HUES64 (cell line): ENCODE results near the gene ARL6IP4.

Experiments used
- H3K27ac ChIP-seq: 2 replicates; pipeline ENCODE4 v1.7.0; 2013; ENCODE audit warnings: low read depth, low read length, inconsistent platforms
- H3K27me3 ChIP-seq: 2 replicates; pipeline ENCODE4 v1.6.1; 2013; ENCODE audit warnings: mild to moderate bottlenecking, low read length; ENCODE audit not compliant: insufficient read depth
- H3K36me3 ChIP-seq: 2 replicates; pipeline ENCODE4 v1.6.1; 2013; ENCODE audit warnings: mild to moderate bottlenecking, low read length; ENCODE audit not compliant: insufficient read depth
- H3K4me1 ChIP-seq: 2 replicates; pipeline ENCODE4 v1.6.1; 2013; ENCODE audit warnings: mild to moderate bottlenecking, low read length, moderate library complexity; ENCODE audit not compliant: insufficient read depth
- H3K4me3 ChIP-seq: 2 replicates; pipeline ENCODE4 v1.5.1; 2013; ENCODE audit warnings: mild to moderate bottlenecking, low read length, moderate library complexity
- H3K9ac ChIP-seq: 2 replicates; pipeline ENCODE4 v1.6.1; 2013; ENCODE audit warnings: mild to moderate bottlenecking, low read depth, low read length
- H3K9me3 ChIP-seq: 2 replicates; pipeline ENCODE4 v1.6.1; 2013; ENCODE audit warnings: low read depth, low read length; ENCODE audit not compliant: insufficient read depth
- WGBS: fragments of 150-250, 120-280 bp; methylation state at CpG from one replicate; pipeline ENCODE4 v1.1.7; 2013; ENCODE audit warnings: missing lambda C conversion rate; 5-methylcytosine and 5-hydroxymethylcytosine counted together

Gene ARL6IP4

GRCh38 chr12:123021688-123022604 is 41.5 kb downstream of the ARL6IP4 start:
- H3K36me3 ChIP-seq, result no peaks in the 10 kb centered on the region
- H3K27ac ChIP-seq, result no peak overlapping the region
- no peak overlapping the region for H3K4me3 ChIP-seq
- H3K9me3 ChIP-seq, result no peaks in the 10 kb centered on the region
- no peaks in the 10 kb centered on the region for H3K27me3 ChIP-seq
- H3K4me1 ChIP-seq, result no peaks in the 10 kb centered on the region
- H3K9ac ChIP-seq, result no peak overlapping the region
- WGBS, result 94% methylated on average over 17 of the region's 18 CpGs

- H3K9ac ChIP-seq, result no peak overlapping the region
- H3K4me1 ChIP-seq, result no peaks in the 10 kb centered on the region
- no peaks in the 10 kb centered on the region for H3K36me3 ChIP-seq
- H3K9me3 ChIP-seq, result no peaks in the 10 kb centered on the region
- H3K27ac ChIP-seq, result no peak overlapping the region
- 93% methylated on average over 5 of the region's 5 CpGs for WGBS
- no peaks in the 10 kb centered on the region for H3K27me3 ChIP-seq
- no peak overlapping the region for H3K4me3 ChIP-seq
Observed at GRCh38 chr12:123022846-123023245, 42.4 kb downstream of the ARL6IP4 start.

GRCh38 chr12:123024819-123025391 is 44.4 kb downstream of the ARL6IP4 start:
- WGBS, result 92% methylated on average over 9 of the region's 9 CpGs
- Histone ChIP-seq H3K9me3 (no peaks in the 10 kb centered on the region), H3K9ac (no peak overlapping the region), H3K27me3 (no peaks in the 10 kb centered on the region), H3K36me3 (no peaks in the 10 kb centered on the region), H3K4me3 (no peak overlapping the region), H3K27ac (no peak overlapping the region), H3K4me1 (no peaks in the 10 kb centered on the region)

- no peak overlapping the region for H3K4me3 ChIP-seq
- no peak overlapping the region for H3K27ac ChIP-seq
- H3K4me1 ChIP-seq, result no peaks in the 10 kb centered on the region
- no peaks in the 10 kb centered on the region for H3K36me3 ChIP-seq
- no peaks in the 10 kb centered on the region for H3K27me3 ChIP-seq
- H3K9ac ChIP-seq, result no peak overlapping the region
- WGBS, result 90% methylated on average over 9 of the region's 9 CpGs
- no peaks in the 10 kb centered on the region for H3K9me3 ChIP-seq
Observed at GRCh38 chr12:123026094-123026853, 45.8 kb downstream of the ARL6IP4 start.

- H3K27ac ChIP-seq, result no peak overlapping the region
- H3K4me1 ChIP-seq, result no peaks in the 10 kb centered on the region
- no peak overlapping the region for H3K4me3 ChIP-seq
- WGBS, result 83% methylated on average over 19 of the region's 19 CpGs
- no peak overlapping the region for H3K9ac ChIP-seq
- no peaks in the 10 kb centered on the region for H3K9me3 ChIP-seq
- no peaks in the 10 kb centered on the region for H3K27me3 ChIP-seq
- no peaks in the 10 kb centered on the region for H3K36me3 ChIP-seq
Observed at GRCh38 chr12:123027726-123028445, 47.4 kb downstream of the ARL6IP4 start.

- Histone ChIP-seq H3K9me3 (no peaks in the 10 kb centered on the region), H3K4me3 (no peak overlapping the region), H3K4me1 (no peaks in the 10 kb centered on the region), H3K9ac (no peak overlapping the region), H3K27ac (no peak overlapping the region), H3K36me3 (no peaks in the 10 kb centered on the region), H3K27me3 (no peaks in the 10 kb centered on the region)
- 92% methylated on average over 7 of the region's 7 CpGs for WGBS
Observed at GRCh38 chr12:123028475-123028874, 48.0 kb downstream of the ARL6IP4 start.

GRCh38 chr12:123029550-123029949 is 49.1 kb downstream of the ARL6IP4 start:
- Histone ChIP-seq H3K27ac (no peak overlapping the region), H3K36me3 (no peaks in the 10 kb centered on the region), H3K9ac (no peak overlapping the region), H3K4me3 (no peak overlapping the region), H3K4me1 (no peaks in the 10 kb centered on the region), H3K27me3 (no peaks in the 10 kb centered on the region), H3K9me3 (no peaks in the 10 kb centered on the region)

GRCh38 chr12:123030686-123031085 is 50.2 kb downstream of the ARL6IP4 start:
- WGBS, result 94% methylated on average over 1 of the region's 1 CpG
- Histone ChIP-seq H3K9ac (no peak overlapping the region), H3K4me3 (no peak overlapping the region), H3K36me3 (no peaks in the 10 kb centered on the region), H3K4me1 (no peaks in the 10 kb centered on the region), H3K27me3 (no peaks in the 10 kb centered on the region), H3K9me3 (no peaks in the 10 kb centered on the region), H3K27ac (no peak overlapping the region)

GRCh38 chr12:123031171-123031845 is 50.8 kb downstream of the ARL6IP4 start:
- WGBS, result 90% methylated on average over 10 of the region's 10 CpGs
- H3K9ac ChIP-seq, result no peak overlapping the region

More at GRCh38 chr12:123031171-123031845, 50.8 kb downstream of the ARL6IP4 start:
- no peaks in the 10 kb centered on the region for H3K27me3 ChIP-seq
- no peak overlapping the region for H3K27ac ChIP-seq
- no peak overlapping the region for H3K4me3 ChIP-seq
- H3K9me3 ChIP-seq, result no peaks in the 10 kb centered on the region
- no peaks in the 10 kb centered on the region for H3K4me1 ChIP-seq
- H3K36me3 ChIP-seq, result no peaks in the 10 kb centered on the region
